Heart right ventricle (tissue), 16 donors: ENCODE measurements around the gene TESK1. TPM values are rescaled to one million over a fixed set of nuclear protein-coding genes. Genes with fewer than 3 reads are reported as not detected.
"Not testable (repeated sequence)": the region's sequence is repeated elsewhere in the genome, so short reads cannot be mapped to it uniquely, and the experiment has no call there.

Source experiments
- ATAC-seq, 8 donors: fragments of 200-7000 bp; cut with Tn5 transposase; one replicate each; pipeline ENCODE4 v1.9.1; 2020; ENCODE audit warnings: mild to moderate bottlenecking in 8 of 8, moderate library complexity in 8 of 8, moderate number of reproducible peaks in 1 of 8
- DNase-seq, 2 donors: peaks; one replicate each; pipeline ENCODE4 v3.0.0-alpha.2; 2020
- H3K27ac ChIP-seq, 10 donors: fragments of 200-600 bp; sonication (generic) in 2 of 10; one replicate each; pipeline versions ENCODE4 v1.5.0 to v1.8.0; 2020 to 2022; ENCODE audit warnings: mild to moderate bottlenecking in 3 of 10
- H3K27me3 ChIP-seq, 7 donors: fragments of 200-600 bp; one replicate each; pipeline ENCODE4 v1.8.0; 2021 to 2022; ENCODE audit warnings: mild to moderate bottlenecking in 2 of 7
- H3K36me3 ChIP-seq, 9 donors: fragments of 200-600 bp; sonication (generic) in 1 of 9; one replicate each; pipeline versions ENCODE4 v1.5.0 to v1.8.0; 2020 to 2022; ENCODE audit warnings: mild to moderate bottlenecking in 2 of 9
- H3K4me1 ChIP-seq, 9 donors: fragments of 200-600 bp; sonication (generic) in 1 of 9; one replicate each; pipeline versions ENCODE4 v1.5.0 to v1.8.0; 2020 to 2022; ENCODE audit warnings: mild to moderate bottlenecking in 4 of 9
- H3K4me3 ChIP-seq, 10 donors: fragments of 200-600 bp; sonication (generic) in 2 of 10; one replicate each; pipeline versions ENCODE4 v1.5.0 to v1.8.0; 2020 to 2022; ENCODE audit warnings: mild to moderate bottlenecking in 7 of 10, moderate library complexity in 2 of 10
- H3K9me3 ChIP-seq, 11 donors: fragments of 200-600 bp in 10 of 11; sonication (generic) in 2 of 11; one replicate each; pipeline versions ENCODE4 v1.5.0 to v1.8.0; 2013 to 2022; ENCODE audit warnings: mild to moderate bottlenecking in 2 of 11, control low read depth in 1 of 11, moderate library complexity in 1 of 11
- WGBS, 2 donors: extraction: QIAGEN DNeasy Blood & Tissue Kit; methylation state at CpG; one replicate each; pipeline ENCODE4 v1.1.7; 2013; ENCODE audit warnings: inconsistent platforms in 1 of 2; 5-methylcytosine and 5-hydroxymethylcytosine counted together
- intact Hi-C, 10 donors: fragments of 100-400 bp; cut with DNase I; formaldehyde crosslinking; loops; one replicate each; pipeline versions ENCODE4 v1.11.1 to v1.14.2; 2022
- polyA plus RNA-seq, 2 donors: library from polyadenylated mRNA; stranded (reverse); fragments of 200-250 nt; gene quantifications; one replicate each; pipeline ENCODE4 v1.2.3, GENCODE V29; 2013
- total RNA-seq, 10 donors: library from RNA; stranded (reverse); fragmentation: NEBNext Ultra II Directional in 3 of 10; extraction: Animal tissue kit (Norgen Biotek cat#: 25700) in 3 of 10; gene quantifications; one replicate each; pipeline versions ENCODE4 v1.2.1 to v1.2.4, GENCODE V29; 2021 to 2023
- TF ChIP-seq, protein P1 (sequence below), 9 donors: fragments of 200-600 bp; sonication (generic) in 2 of 9; IDR thresholded peaks; one replicate each; pipeline versions ENCODE4 v1.5.0 to v1.8.0; 2021 to 2022; ENCODE audit warnings: antibody characterized with exemption in 9 of 9, mild to moderate bottlenecking in 5 of 9, moderate library complexity in 1 of 9
- donor health status: Arrhythmogenic right ventricular cardiomyopathy.
- donor health status: ischemic (EF 13 %, LVEDD 7.1; RV severe dilation, severe dysfunction).
- donor health status: healthy with polysubstance abuse.
- donor health status: DM: no; HTN: yes; CAD: no.
- donor health status: DM: no; HTN: no; CAD: no.
- donor health status: ischemic (EF 25% LVEDD 6.9; RV normal size, moderate dysfunction).
- donor health status: ischemic (EF 25% LVEDD 5.7; RV mildly dilated, moderate dysfunction).
- donor health status: healthy.
- donor health status: DM: yes; HTN: yes; CAD: no.
- donor health status: Ischemic cardiomyopathy.
- donor health status: ischemic (EF 35%, LVEDD 5.7; RV mildly dilated, moderate dysfunction).
- donor health status: nonischemic (EF 11% LVEDD 7.7; RV severe dilation, severe dysfunction).
- donor health status: DM: yes; HTN: yes; CAD: no.
- donor health status: PGD.
- donor health status: ischemic (EF 29% LVEDD 5.4; RV normal size, mild dysfunction).
- donor health status: nonischemic (EF 23%, LVEDD 6.1; RV moderate dilation, normal function).

The TESK1 gene
- total and polyA plus RNA-seq, 12 donors: 18.0 to 38.8 (median 24.3) TPM

DNA sequence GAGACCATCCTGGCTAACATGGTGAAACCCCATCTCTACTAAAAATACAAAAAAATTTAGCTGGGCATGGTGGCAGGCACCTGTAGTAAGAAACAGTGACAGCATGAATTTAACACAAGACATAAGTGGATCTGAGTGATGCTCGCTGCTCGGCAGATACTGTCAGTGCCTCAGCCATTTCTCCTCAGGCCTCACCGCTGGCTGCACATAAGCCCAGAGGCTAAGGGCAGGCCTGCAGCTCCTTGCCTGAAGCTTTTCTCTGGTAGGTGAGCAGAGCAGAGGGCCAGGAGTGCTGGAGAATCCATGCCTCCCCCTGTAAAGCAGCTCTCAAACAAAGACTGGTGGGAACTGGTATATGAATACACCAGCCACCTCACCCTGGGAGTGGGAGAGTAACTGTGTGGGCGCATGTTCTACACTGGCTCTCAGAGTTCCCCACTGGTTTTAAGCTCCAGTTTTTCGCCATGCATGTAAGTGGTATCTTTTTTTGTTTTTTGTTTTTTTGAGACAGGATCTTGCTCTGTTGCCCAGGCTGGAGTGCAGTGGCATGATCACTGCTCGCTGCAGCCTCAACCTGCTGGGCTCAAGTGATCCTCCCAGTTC is 23.4 kb downstream of the TESK1 start:
- Histone ChIP-seq H3K36me3 (no peaks in the 10 kb centered on the region), H3K27me3 (no peaks in the 10 kb centered on the region), H3K4me3 (no peak overlapping the region), H3K9me3 (no peaks in the 10 kb centered on the region), H3K4me1 (no peaks in the 10 kb centered on the region), H3K27ac (no peak overlapping the region)
- 95 to 96% methylated on average over 6 of the region's 6 CpGs for WGBS, 2 donors
- ATAC-seq: no peak
- DNase-seq: no peak
- intact Hi-C loops: no loop called here
- TF ChIP-seq, protein P1, sequence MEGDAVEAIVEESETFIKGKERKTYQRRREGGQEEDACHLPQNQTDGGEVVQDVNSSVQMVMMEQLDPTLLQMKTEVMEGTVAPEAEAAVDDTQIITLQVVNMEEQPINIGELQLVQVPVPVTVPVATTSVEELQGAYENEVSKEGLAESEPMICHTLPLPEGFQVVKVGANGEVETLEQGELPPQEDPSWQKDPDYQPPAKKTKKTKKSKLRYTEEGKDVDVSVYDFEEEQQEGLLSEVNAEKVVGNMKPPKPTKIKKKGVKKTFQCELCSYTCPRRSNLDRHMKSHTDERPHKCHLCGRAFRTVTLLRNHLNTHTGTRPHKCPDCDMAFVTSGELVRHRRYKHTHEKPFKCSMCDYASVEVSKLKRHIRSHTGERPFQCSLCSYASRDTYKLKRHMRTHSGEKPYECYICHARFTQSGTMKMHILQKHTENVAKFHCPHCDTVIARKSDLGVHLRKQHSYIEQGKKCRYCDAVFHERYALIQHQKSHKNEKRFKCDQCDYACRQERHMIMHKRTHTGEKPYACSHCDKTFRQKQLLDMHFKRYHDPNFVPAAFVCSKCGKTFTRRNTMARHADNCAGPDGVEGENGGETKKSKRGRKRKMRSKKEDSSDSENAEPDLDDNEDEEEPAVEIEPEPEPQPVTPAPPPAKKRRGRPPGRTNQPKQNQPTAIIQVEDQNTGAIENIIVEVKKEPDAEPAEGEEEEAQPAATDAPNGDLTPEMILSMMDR (IDR thresholded peaks at IDR 0.05): no peak

DNA sequence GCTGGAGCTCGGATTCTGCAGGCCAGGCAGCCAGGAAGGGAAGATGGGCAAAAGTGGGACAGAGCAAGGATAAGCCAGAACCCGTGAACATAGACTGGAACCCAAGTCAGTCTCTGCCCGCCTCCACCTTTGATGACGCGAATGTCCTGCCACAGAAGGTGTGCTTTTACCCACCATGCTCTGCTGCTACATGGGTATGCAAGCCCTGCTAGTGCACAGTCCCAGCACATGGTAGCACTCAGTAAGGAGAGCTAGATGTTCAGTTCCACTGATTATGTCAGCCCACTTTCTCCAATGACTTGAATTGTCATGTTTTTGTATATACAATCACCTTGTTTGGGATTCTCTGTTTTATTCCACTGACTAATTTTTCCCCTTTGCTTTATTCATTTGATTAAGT is 24.5 kb downstream of the TESK1 start:
- DNase-seq: no peak
- Histone ChIP-seq H3K27me3 (no peaks in the 10 kb centered on the region), H3K36me3 (no peaks in the 10 kb centered on the region), H3K9me3 (no peaks in the 10 kb centered on the region), H3K4me1 (peaks cover 0 to 4% (median 0%) of the 10 kb centered on the region in 9 donors), H3K27ac (no peak overlapping the region), H3K4me3 (no peak overlapping the region)
- TF ChIP-seq, protein P1 (IDR thresholded peaks at IDR 0.05): no peak
- no peak for ATAC-seq
- 83 to 86% methylated on average over 5 of the region's 5 CpGs for WGBS, 2 donors
- intact Hi-C loops: no loop called here

DNA sequence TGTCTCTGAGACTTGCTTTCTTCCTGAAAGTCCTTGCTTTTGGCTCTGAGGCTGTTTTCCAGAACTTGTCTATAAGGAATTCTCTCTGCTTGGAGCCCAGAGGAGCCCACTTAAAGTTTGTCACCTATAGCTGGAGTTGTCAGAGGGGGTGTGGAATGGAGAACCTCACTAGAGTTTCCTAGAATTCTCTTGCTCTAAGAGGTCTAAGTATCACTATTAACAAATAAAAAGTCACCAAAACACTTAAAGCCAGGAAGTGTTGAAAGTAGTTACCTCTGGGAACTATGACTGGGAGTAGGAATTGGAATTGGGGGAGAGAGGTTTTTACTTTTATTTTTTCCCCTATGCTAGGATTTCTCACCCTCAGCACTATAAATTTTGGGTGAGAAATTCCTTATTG is 30.7 kb downstream of the TESK1 start:
- H3K9me3 ChIP-seq: no peaks in the 10 kb centered on the region
- H3K27me3 ChIP-seq: no peaks in the 10 kb centered on the region
- intact Hi-C loops: no loop called here
- H3K4me3 ChIP-seq: no peak overlapping the region
- peak overlapping the region in 1 of 10 donors; percentile 65 for H3K27ac ChIP-seq
- peaks cover 0 to 55% (median 0%) of the 10 kb centered on the region in 9 donors for H3K4me1 ChIP-seq
- H3K36me3 ChIP-seq: no peaks in the 10 kb centered on the region
- ATAC-seq (no peak), DNase-seq (no peak)
- TF ChIP-seq, protein P1 (IDR thresholded peaks at IDR 0.05): no peak

DNA sequence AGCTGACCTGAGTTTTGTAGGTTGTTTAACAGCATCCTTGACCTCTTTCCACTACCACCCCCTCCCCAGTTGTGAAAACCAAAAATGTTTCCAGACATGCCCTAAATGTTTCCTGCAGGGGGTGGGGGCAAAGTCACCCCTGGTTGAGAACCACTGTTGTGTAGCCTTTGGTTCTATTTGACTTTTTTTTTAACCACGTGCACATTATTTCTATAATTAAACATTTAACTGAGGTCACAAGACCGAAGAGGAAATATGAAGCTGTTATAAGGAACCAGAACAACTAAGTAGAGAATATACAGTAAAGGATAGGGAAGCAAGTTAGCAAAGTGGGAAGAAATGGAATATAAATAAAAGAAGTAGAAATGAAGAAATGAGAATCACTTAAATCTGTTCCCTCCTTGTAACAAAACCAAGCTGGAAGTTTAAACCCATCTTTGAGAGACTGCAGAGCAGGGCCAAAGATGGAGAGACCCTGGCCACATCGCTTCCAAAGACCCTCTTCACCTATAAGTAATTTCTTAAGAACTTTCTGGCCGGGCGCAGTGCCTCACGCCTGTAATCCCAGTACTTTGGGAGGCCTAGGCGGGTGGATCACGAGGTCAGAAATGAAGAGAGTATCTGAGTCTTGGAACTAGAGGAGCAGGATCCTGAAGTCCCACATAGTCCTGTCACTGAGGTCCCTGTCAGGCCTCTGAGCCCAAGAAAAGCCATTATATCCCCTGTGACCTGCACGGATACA is 31.2 kb downstream of the TESK1 start:
- DNase-seq: no peak
- no peaks in the 10 kb centered on the region for H3K9me3 ChIP-seq
- TF ChIP-seq, protein P1 (IDR thresholded peaks at IDR 0.05): no peak
- 76 to 83% methylated on average over 9 of the region's 9 CpGs for WGBS, 2 donors
- H3K4me1 ChIP-seq: peaks cover 0 to 59% (median 0%) of the 10 kb centered on the region in 9 donors
- intact Hi-C loops: no loop called here
- peak in 6 of 8 donors; percentile 27 to 71 (median 48) for ATAC-seq
- peak overlapping the region in 3 of 10 donors; percentile 9 to 65 (median 19) for H3K27ac ChIP-seq
- H3K27me3 ChIP-seq: no peaks in the 10 kb centered on the region
- H3K36me3 ChIP-seq: no peaks in the 10 kb centered on the region
- H3K4me3 ChIP-seq: no peak overlapping the region

DNA sequence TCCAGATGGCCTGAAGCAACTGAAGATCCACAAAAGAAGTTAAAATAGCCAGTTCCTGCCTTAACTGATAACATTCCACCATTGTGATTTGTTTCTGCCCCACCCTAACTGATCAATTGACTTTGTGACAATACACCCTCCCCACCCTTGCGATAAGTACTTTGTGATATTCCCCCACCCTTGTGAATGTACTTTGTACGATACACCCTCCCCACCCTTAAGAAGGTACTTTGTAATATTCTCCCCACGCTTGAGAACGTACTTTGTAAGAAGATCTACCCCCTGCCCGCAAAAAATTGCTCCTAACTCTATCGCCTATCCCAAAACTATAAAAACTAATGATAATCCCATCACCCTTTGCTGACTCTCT is 31.8 kb downstream of the TESK1 start:
- H3K36me3 ChIP-seq, H3K9me3 ChIP-seq, H3K4me3 ChIP-seq, H3K27me3 ChIP-seq, ATAC-seq, intact Hi-C loops, DNase-seq: not testable (repeated sequence)
- 96 to 97% methylated on average over 6 of the region's 6 CpGs for WGBS, 2 donors
- peak overlapping the region in 3 of 10 donors; percentile 9 to 65 (median 19) for H3K27ac ChIP-seq
- peaks cover 0 to 64% (median 0%) of the 10 kb centered on the region in 9 donors for H3K4me1 ChIP-seq

DNA sequence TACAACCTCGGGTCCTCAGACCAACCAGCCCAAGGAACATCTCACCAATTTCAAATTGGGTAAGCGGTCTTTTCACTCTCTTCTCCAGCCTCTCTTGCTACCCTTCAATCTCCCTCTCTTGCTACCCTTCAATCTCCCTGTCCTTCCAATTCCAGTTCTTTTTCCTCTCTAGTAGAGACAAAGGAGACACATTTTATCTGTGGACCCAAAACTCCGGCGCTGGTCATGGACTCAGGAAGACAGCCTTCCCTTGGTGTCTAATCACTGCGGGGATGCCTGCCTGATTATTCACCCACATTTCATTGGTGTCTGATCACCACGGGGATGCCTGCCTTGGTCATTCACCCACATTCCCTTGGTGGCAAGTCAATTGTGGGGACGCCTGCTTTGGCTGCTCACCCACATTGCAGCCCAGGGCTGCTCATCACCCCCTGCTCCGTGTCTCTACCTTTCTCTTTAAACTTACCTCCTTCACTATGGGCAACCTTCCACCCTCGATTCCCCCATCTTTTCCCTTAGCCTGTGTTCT is 32.4 kb downstream of the TESK1 start:
- intact Hi-C loops, DNase-seq: not testable (repeated sequence)

DNA sequence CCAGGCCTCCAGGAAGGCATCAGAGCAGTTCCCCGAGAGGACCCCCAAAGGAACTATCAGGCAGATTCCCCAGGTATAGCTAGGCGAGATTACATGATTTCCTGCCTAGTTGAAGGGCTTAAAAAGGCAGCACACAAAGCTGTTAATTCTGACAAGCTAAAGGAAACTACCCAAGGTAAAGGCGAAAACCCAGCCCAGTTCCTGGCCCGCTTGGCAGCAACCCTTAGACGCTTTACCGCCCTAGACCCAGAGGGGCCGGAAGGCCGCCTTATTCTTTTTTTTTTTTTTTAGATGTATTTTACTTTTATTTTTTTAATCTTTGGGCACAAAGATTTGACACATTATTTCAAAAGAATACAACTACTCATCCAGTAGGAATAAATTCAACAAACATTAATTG is 33.7 kb downstream of the TESK1 start:
- H3K36me3 ChIP-seq, H3K4me3 ChIP-seq, H3K9me3 ChIP-seq, intact Hi-C loops, H3K27me3 ChIP-seq, ATAC-seq, DNase-seq: not testable (repeated sequence)
- Histone ChIP-seq H3K4me1 (peaks cover 0 to 71% (median 0%) of the 10 kb centered on the region in 9 donors), H3K27ac (peak overlapping the region in 2 of 10 donors; percentile 9 to 72)
- WGBS, 2 donors: 52 to 69% methylated on average over 7 of the region's 8 CpGs

More for the DNA sequence above, 32.4 kb downstream of the TESK1 start:
- H3K27ac ChIP-seq: peak overlapping the region in 1 of 10 donors; percentile 65
- WGBS, 2 donors: 95 to 97% methylated on average over 9 of the region's 9 CpGs
- H3K36me3 ChIP-seq, H3K4me3 ChIP-seq, H3K27me3 ChIP-seq, ATAC-seq, H3K9me3 ChIP-seq: not testable (repeated sequence)
- peaks cover 0 to 69% (median 0%) of the 10 kb centered on the region in 9 donors for H3K4me1 ChIP-seq
